ENCODE results near the gene PTPRG. TPM values are rescaled to one million over a fixed set of nuclear protein-coding genes. Genes with fewer than 3 reads are reported as not detected.

The PTPRG gene
- total and polyA plus RNA-seq, 2 donors (not counting 3 experiments of a cell fraction or from before 2014, with no cell fraction given), result 8.9 to 39.1 TPM

- peaks cover 2% of the 10 kb centered on the region for H4K20me1 ChIP-seq (replicated peaks; ENCODE audit: control insufficient read depth, extremely low read depth, insufficient read depth, low read length)
- no TSS peak for BruUV-seq (replicated peaks)
- intact Hi-C loops (cut with micrococcal nuclease) (no loop called here), dilution Hi-C loops (cut with MboI; ENCODE audit: extremely low pct_ligation_motif_present, low sequenced_read_pairs) (no loop called here)
- no peaks in the 10 kb centered on the region for H3K79me2 ChIP-seq (ENCODE audit: control insufficient read depth, insufficient read depth, low read length)
- H3K9me1 ChIP-seq (replicated peaks; ENCODE audit: control insufficient read depth, extremely low read depth, insufficient read depth, low read length), result no peaks in the 10 kb centered on the region
- no peaks in the 10 kb centered on the region for H3K9me3 ChIP-seq (replicated peaks; ENCODE audit: control insufficient read depth, insufficient read depth, low read length)
- H2AFZ ChIP-seq (ENCODE audit: low read depth, low read length), result no peak overlapping the region
- FAIRE-seq (no peak), DNase-seq (ENCODE audit: low read depth, low spot score) (no peak)
- TF ChIP-seq FOS (IDR thresholded peaks at IDR 0.05; ENCODE audit: borderline replicate concordance, insufficient read depth, low read length), result no peak
- no peak for TF ChIP-seq MYC (IDR thresholded peaks at IDR 0.05; ENCODE audit: low read depth, low read length)
- TF ChIP-seq MAX (IDR thresholded peaks at IDR 0.05; ENCODE audit: insufficient read depth, insufficient read length), result no peak
- TF ChIP-seq EZH2 (IDR thresholded peaks at IDR 0.05; ENCODE audit: borderline replicate concordance, low read depth, low read length, severe bottlenecking), result no peak
- TF ChIP-seq JUN (IDR thresholded peaks at IDR 0.05; ENCODE audit: borderline replicate concordance, insufficient read depth, insufficient read length, low read depth), result no peak
- no peak for TF ChIP-seq CTCF (IDR thresholded peaks at IDR 0.05; ENCODE audit: extremely low read depth in 1 of 2, insufficient read depth in 1 of 2, low read depth in 1 of 2, low read length in 2 of 2)
- no peak for TF ChIP-seq POLR2AphosphoS5 (IDR thresholded peaks at IDR 0.05; ENCODE audit: insufficient read depth, low read depth, low read length)
- no peak for TF ChIP-seq GATA2 (IDR thresholded peaks at IDR 0.05; ENCODE audit: insufficient read depth, insufficient read length, low read depth, low read length)
- TF ChIP-seq POLR2A (IDR thresholded peaks at IDR 0.05; ENCODE audit: low read depth, low read length), result no peak
- H3K4me1 ChIP-seq (ENCODE audit: control insufficient read depth, extremely low read depth, insufficient read depth, low read length), result no peaks in the 10 kb centered on the region
- CTCF ChIA-PET, result no interaction called here
- no peak overlapping the region for H3K27ac ChIP-seq (ENCODE audit: insufficient read depth, low read depth, low read length)
- H3K4me2 ChIP-seq (ENCODE audit: insufficient read depth, low read length), result no peak overlapping the region
- H3K4me3 ChIP-seq (replicated peaks in 1 of 3; ENCODE audit: insufficient read depth in 1 of 3, low read depth in 1 of 3, low read length in 3 of 3), result no peak overlapping the region
- POLR2A ChIA-PET, result no interaction called here
- H3K9ac ChIP-seq (replicated peaks; ENCODE audit: extremely low read depth, insufficient read depth, low read length), result no peak overlapping the region
- no peaks in the 10 kb centered on the region for H3K36me3 ChIP-seq (ENCODE audit: control insufficient read depth in 2 of 2, extremely low read depth in 1 of 2, insufficient read depth in 2 of 2, low read length in 2 of 2)
- no peaks in the 10 kb centered on the region for H3K27me3 ChIP-seq (ENCODE audit: control insufficient read depth in 2 of 2, insufficient read depth in 2 of 2, low read length in 2 of 2)
Measured at GRCh38 chr3:61901986-61902385, 340.6 kb downstream of the PTPRG start.
